GM19099 (cell line): ENCODE measurements around the gene HOXA3.

Source experiments
- POLR2A ChIP-seq: IDR thresholded peaks from 3 replicates; pipeline ENCODE4 v1.6.1; 2011; ENCODE audit warnings: low read depth; ENCODE audit not compliant: insufficient read length; ENCODE audit errors: extremely low read depth

Gene HOXA3

GRCh38 chr7:27108390-27109127 is 43.8 kb downstream of the HOXA3 start:
- TF ChIP-seq POLR2A: no peak

DNA sequence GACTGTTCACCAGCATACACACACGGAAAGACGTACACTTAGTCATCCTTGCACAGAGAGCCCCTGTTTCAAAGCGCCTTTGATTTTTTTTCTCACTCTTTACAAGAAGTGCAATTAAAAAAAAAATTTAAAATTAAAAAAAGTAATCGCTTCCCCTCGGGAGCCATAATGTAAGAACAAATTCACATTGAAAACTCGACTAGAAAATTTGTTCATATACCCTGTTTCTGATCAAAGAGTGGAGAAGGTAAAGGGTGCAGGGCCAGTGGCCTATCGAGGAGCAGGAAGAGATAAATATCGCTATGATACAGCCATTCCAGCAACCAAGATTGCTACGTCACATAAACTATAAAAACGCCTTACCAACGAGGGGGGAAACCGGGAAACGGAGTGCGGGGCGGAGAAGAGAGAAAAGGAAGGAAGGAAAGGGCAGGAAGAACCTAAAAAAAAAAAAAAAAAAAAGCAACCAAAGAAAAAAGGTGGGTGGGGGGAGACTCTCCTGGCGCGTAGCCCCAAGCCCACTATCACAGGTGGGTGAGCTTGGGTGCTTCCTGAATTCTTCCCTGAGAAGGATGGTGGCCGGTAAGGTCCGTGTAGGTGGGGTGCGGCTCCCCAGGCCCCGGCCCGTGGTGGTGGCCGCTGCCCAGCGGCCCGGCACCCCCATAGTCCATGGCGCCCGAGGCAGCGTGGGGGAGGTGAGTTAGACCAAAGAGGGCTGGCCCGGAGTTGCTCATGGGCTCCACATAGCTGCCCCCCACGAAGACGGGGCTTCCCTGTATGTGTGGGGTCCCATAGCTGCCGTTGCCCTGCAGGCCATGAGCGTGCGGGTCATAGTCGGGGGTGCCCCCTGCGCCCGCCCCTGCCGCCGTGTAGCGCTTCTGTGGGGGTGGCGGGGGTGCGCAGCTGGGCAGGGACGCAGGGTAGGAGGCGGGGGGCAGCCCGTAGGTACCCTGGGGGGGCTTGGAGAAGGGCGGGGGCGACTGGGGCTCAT is 44.7 kb downstream of the HOXA3 start:
- no peak for TF ChIP-seq POLR2A

- no peak for TF ChIP-seq POLR2A
These were observed 45.5 kb downstream of the HOXA3 start for GRCh38 chr7:27106901-27107240.

DNA sequence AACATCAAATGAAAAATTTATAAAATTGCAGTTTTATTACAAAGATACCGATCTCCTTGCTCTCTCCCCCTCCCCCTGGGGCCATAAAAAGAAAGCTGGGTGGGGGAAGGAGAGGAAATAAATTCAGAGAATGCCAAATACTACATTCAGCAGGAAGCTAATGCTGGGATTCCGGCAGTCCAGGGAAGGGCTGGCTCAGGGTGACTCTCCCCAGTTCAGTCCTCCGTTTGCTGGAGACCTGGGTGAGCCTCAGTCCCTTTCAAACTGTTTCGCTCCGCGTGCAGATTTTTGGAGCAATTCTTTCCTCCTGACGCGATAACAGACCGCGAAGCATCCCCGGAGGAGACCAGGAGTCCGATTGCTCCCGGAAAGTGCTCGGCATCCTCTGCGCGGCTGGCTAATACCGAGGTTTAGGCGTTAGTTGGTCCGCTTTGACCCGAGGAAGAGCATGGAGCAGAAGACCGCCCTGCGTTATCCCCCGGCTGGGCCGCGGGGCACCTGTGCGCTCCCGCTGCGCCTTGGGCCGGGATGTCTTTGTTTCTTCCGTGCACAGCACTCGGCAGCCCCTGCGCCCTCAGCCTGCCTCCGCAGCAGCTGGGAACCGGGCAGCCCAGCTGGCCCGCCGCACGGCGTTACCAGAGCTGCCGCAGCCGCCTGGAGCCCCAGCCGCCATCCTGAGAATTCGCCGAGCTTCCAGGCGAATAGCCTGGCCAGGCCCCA is 46.0 kb downstream of the HOXA3 start:
- no peak for TF ChIP-seq POLR2A

DNA sequence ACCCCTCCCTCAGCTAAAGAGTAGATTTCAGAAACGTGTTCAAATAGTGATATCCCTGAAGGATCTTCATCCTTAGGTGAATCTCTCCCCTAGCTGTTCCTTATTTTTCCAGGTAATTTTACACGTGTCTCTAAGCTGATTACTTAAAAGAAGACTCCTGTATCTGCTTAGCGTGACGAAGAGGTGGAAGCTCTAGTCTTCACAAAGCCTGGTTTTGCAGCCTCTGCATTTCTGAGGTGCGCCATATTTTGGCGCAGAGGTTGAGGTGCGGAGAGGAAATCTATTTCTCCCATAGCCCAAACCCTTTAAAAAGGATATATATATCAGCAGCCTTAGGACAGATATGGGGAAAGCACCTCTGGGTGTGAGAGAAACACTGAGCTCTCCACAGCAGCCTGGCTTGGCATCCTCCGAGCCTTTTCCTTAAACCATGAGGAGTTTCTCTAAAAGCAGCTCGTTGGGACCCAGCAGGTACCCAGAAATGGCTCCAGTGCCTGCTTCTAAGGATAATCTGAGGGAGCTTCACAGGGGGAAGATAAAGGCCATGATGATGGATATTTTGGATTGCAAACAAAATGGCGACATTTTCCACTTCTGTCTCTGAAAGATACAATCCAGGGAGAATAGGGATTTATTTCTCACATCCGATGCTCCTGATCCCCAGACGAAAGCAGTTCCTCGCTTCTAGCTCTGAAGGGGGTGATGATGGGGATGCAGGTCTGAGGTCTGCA is 46.9 kb downstream of the HOXA3 start:
- TF ChIP-seq POLR2A: no peak

- no peak for TF ChIP-seq POLR2A
These were observed 47.9 kb downstream of the HOXA3 start for GRCh38 chr7:27104341-27105058.

DNA sequence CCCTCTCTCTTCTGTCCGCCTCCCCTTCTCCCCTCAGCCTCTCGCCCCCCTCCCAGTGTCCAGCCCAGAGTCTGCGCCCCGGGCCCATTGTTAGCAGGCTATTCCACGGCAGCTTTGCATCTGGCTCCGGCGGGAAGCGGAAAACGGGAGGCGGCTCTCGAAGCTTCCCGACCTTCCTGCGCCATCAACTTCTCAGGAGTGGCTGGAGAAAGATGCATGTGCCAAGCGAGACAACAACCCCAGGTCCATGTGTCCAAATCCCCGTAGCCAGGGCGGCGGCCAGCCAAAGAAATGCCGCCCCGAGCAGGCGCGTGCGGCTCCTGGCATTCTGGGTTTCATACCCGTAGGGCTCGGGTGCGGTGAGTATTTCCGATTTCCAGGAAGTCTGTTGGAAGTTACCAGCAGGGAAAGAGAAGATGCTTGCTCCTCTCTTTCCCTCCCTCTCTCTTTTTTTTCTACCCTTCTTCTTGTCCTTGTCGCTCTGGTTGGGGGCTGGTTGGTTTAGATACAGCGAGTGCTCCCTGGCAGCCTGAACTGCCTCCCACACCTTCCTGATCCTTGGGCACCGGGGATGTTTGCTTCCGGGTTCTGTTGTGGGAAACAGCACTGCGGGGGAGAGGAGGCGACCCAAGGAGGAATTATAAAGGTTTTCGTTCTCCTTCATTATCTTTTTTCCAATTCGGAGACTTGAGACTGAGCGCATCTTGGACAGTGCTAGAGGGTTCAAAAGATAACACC is 48.7 kb downstream of the HOXA3 start:
- no peak for TF ChIP-seq POLR2A

- no peak for TF ChIP-seq POLR2A
These were observed 49.6 kb downstream of the HOXA3 start, which contains the start of gene HOXA2 for GRCh38 chr7:27102581-27103442. Gene HOXA2, minus strand, starts transcription at chr7:27102683. Its CDS starts 183 bp downstream, at chr7:27102500.

- TF ChIP-seq POLR2A: no peak
These were observed 50.3 kb downstream of the HOXA3 start for GRCh38 chr7:27101957-27102580.

DNA sequence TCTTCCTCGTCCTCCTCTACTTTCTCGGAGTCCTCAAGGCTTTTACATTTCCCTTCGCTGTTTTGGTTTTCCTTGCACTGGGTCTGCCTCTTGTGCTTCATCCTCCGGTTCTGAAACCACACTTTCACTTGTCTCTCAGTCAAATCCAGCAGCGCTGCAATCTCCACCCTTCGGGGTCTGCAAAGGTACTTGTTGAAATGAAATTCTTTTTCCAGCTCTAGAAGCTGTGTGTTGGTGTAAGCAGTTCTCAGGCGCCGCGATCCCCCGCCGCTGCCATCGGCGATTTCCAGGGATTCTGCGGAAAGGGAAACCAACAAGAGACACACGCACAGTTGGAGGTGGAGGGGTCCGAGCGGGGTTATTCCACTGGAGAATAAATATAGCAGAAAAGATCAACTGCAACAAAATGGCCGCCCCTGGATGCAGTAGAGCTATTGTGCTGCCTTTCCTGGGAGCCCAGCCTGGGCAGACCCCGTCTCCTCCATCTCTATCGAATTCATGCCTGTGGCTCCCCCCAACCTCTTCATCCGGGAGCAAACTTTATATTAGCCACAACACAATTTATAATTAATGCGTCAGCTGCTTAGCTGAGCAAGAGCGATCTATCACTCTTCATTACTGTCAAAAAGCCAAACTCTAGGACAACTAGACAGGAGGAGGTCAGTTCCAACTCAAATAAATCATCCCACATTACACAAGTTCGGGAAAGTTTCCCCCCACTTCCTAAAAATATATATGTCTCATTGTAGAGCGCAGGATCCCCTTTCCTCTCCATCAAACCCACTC is 51.0 kb downstream of the HOXA3 start:
- no peak for TF ChIP-seq POLR2A

DNA sequence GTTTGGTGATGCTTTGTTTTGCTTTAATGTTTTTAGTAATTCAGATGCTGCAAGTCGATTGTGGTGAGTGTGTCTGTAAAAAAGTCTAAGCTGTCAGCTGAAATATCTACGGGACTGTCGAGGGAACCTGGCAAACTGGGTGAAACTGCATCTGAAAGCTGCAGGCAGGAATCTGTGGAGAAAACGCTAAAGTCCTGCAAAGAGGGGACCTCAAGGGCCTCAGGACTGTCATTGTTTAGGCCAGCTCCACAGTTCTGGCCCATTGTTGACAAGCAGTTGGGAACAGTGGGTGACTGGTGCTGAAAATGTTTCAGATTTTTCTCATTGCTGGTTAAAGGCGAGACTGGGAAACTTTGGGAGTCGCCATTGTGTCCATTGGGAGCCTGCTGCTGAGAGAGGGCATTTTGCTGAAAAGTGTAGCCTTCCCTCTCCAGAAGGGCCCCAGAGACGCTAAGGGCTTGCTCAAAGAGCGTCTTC is 51.7 kb downstream of the HOXA3 start:
- TF ChIP-seq POLR2A: no peak
